LHCN-M2 (cell line): Measurements from ENCODE around the gene PRIMA1. TPM values are rescaled to one million over a fixed set of nuclear protein-coding genes. Genes with fewer than 3 reads are reported as not detected.

Experiments
- DNase-seq: peaks from one replicate; pipeline ENCODE4 v3.0.0-alpha.2; 2012; ENCODE audit warnings: low read depth
- total RNA-seq: library from RNA; depleted of rRNA; stranded (reverse); fragments of >200 nt; gene quantifications from 2 replicates; pipeline ENCODE4 v1.2.3, GENCODE V29; 2014; rRNA removed

PRIMA1 gene
- total RNA-seq, 1 experiment from 2014 or later: not detected

DNA sequence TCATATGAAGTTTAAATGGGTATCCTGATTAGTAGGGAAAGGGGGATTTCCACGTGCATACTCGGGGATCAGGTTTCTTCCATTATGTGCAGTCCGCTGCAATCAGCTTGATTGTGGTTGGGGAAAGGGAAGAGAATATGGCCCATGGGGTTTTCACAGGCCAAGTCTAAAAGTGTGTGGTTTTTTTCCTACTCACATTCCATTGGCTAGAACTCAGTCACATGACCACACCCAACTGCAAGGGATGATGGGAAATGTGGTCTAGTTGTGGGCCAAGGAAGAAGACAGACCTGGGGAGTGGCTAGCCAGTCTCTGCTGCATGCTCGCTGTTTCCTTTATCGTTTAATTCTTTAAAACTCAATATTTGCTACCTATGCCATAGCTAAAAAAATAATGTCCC is 105.1 kb downstream of the PRIMA1 start:
- no peak for DNase-seq

DNA sequence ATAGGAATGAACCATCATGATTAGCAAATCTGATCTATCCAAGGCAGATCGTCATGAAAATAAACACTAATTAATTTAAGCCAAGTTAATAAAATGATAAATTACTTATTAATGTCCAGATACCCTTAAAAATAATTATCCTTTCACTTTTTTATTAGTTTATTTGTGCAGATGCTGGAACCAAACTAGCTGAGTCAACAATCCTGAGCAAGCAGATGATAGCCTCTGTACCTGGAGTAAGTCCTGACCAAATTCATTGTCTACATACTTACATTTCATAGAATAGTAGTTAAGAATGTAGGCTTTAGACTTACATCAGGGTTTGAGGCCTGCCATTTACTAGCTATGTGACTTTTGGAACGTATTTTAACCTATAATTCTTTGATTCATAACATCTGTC is 105.8 kb downstream of the PRIMA1 start:
- DNase-seq: no peak

- DNase-seq: no peak
These were observed 111.8 kb downstream of the PRIMA1 start for GRCh38 chr14:93676416-93676958.

DNA sequence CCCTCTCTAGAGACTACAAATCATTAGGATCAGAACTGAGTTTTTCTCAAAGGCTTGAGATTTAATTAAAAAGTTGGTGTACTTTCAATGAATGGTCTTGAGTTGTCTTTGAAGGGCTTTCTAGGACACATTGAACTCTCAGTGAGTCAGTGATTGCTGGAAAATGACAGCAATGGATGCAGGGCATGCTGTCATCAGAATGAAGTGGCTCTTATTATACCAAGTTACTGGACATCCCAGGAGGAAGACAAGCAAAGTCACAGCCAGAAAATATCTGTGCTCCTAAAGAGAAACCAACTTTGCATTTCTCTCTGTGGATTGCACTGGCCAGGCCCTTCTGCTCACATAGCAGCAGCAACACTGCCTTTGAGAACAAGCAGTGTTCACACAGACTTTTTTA is 112.6 kb downstream of the PRIMA1 start:
- no peak for DNase-seq

GRCh38 chr14:93674343-93674742 is 113.9 kb downstream of the PRIMA1 start:
- DNase-seq: no peak

DNA sequence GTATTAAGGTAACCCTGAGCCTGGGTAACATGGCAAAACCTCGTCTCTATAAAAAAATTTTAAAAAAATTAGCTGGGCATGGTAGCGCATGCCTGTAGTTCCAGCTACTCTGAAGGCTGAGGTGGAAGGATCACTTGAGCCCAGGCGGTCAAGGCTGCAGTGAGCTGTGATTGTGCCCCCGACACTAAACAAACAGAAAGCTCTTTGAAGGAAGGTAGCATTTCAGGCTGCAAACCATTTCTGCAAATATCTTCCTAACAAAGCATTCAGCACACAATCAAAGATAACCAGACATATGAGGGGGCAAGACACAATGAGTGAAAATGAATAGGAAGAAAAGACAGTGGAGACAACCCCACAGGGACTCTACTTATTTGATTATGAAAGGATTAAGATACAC is 118.7 kb downstream of the PRIMA1 start:
- no peak for DNase-seq

Other genes starting within 250 kb of the PRIMA1 start
- not detected in 2 replicates for gene FAM181A, start 138.9 kb upstream of the PRIMA1 start, total RNA-seq
- gene ASB2, start 188.1 kb upstream of the PRIMA1 start, total RNA-seq: 0.40 TPM in 1 of 2 replicates, not detected in the other
- gene CCDC197, start 208.8 kb upstream of the PRIMA1 start, total RNA-seq: not detected in 2 replicates
- 0.45 and 0.69 TPM in 2 replicates for gene OTUB2, start 237.9 kb upstream of the PRIMA1 start, total RNA-seq